Measurements from ENCODE around the gene MRPL14.

MRPL14 gene

GRCh38 chr6:44126320-44127149 lies 717 bp downstream of the MRPL14 start:
- DNase-seq (ENCODE audit: insufficient read length, low spot score) (peak; percentile 51), FAIRE-seq (peak; percentile 64)

DNA sequence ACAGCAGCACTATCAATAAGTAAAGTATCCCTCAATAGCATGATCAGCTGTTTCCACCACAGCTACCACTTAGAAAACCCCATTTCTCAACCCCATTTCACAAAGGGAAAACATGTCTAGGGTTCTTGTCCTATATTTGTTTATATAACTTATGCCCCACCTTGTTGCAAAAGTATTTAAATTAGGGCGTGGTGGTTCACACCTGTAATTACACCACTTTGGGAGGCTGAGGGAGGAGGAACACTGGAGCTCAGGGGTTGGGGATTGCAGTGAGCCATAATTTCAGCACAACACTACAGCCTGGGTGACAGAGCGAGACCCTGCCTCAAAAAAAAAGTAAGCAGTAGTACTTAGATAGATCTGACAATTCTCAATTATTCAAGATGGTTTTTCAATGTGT lies 3.7 kb downstream of the MRPL14 start:
- FAIRE-seq: no peak
- DNase-seq (ENCODE audit: insufficient read length, low spot score): no peak

DNA sequence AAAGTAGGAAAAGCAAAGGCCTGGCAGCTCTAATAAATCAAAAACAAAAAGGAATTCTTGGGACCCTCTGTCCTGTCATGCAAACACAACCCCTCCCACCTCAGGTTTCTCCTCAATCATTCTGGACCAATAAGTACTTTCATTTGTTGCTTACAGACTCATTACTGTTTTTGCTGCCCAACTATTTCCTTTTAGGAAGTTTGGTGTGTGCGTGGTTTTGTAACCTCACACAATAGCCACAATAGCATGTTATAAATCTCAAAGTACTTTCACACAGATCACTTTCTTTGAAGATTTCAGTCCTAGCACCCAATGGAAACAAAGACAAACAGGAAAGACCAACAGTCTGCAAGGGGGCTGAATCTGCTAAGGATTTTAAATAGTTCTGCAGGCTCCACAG lies 4.5 kb downstream of the MRPL14 start:
- FAIRE-seq (no peak), DNase-seq (ENCODE audit: insufficient read length, low spot score) (no peak)

DNA sequence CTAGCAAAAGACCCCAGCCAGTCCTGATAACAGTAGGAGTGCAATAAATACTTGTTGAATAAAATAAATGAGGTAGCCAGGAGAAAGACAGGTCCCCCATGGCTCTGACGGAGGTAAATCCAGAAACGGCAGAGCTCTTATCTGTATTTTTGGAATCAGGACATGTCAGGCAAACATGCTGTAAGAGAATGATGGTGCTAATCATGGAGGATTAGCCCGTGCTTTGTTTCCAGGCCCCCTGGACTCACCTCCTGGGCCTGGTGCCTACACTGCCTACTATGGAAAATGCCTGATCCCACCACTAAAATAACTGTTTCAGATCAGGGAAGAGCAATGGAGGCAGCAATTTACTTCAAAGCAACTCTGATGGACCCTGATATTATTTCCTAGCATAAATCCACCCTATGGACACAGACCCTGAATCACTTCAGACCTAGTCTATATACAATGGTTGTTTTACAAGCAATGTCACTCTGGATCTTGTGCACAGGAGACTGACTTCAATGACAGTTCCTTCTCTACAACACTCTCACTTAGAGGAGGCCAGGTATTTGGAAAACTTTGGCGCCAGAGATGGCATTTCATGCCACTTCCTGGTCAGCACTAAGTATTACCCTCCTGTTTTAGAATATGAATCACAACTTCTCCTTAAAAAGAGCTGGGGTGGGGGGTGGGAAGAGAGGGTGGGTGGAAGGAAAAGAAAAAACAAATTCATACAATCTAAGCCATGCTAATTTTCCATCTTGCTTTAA lies 6.4 kb downstream of the MRPL14 start:
- FAIRE-seq (no peak), DNase-seq (ENCODE audit: insufficient read length, low spot score) (no peak)

GRCh38 chr6:44119704-44120262 lies 7.5 kb downstream of the MRPL14 start:
- FAIRE-seq (no peak), DNase-seq (ENCODE audit: insufficient read length, low spot score) (no peak)

DNA sequence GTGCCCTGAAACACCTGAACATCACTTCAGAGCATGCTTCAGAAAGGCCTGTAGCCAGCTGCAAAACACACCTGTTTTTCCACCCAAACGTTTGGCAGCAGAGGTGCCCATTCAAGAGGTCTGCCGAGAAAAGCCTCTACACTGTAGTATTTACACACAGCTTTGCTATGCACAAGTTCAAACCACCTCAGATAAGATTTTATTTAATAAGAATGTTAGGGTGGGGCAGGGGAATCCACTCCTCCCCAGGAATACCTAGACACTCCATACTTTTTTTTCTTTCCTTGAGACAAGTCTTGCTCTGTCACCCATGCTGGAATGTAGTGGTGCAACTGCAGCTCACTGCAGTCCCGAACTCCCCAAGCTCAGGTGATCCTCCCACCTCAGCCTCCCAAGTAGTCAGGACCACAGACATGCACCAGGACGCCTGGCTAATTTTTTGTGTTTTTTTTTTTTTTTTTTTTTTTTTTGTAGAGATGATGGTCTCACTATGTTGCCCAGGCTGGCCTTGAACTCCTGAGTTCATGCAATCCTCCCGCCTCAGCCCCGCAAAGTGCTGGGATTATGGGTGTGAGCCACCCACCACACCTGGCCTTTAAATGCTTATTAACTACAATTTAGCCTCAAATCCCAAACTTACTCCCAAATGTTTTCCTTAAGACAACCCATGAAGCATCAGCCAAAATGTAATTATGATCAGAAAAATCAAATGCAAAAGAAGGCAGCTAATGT lies 9.7 kb downstream of the MRPL14 start:
- no peak for FAIRE-seq
- no peak for DNase-seq (ENCODE audit: insufficient read length, low spot score)

- FAIRE-seq (no peak), DNase-seq (ENCODE audit: insufficient read length, low spot score) (no peak)
Measured at GRCh38 chr6:44116641-44117382, 10.4 kb downstream of the MRPL14 start.

DNA sequence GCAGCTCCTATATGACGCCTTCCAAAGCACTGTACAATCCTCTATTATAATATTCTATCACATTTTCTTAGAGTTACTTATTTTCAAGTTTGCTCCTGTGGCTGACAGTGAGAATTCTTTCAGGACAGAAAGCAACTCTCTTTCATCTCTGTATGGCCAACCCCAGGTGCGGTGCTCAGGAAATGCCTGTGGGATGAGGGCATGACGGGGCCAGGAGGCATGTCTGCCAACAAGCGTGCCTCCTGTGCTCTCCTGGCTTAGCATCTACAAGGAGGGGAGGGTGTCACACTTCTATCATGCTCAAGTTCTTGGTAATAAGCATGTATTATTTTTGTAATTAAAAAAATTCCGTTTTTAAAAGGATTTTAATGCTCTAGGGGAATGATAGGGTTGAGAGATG lies 11.4 kb downstream of the MRPL14 start:
- FAIRE-seq (no peak), DNase-seq (ENCODE audit: insufficient read length, low spot score) (no peak)

GRCh38 chr6:44113414-44113813 lies 13.8 kb downstream of the MRPL14 start:
- DNase-seq (ENCODE audit: insufficient read length, low spot score): no peak

GRCh38 chr6:44111434-44112417 lies 15.5 kb downstream of the MRPL14 start:
- DNase-seq (ENCODE audit: insufficient read length, low spot score): no peak

More at GRCh38 chr6:44113414-44113813, 13.8 kb downstream of the MRPL14 start:
- FAIRE-seq: no peak

DNA sequence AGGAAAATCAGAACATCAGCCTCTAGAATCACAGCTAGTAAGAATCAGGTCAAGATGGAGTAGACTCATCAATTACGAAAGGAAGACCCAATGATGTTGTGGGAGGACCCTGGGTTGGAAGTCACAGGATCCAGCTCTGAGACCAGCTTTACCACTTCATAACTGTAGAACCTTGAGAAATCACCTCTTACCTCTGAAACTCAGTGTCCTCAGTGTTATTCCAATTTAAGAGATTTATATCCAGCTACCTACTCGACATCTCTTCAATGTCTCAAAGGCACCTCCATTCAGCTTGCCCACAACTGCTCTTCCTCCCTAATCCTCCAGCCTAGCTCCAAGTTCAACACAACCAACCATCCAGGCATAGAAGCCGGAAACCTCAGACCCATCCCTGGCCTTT lies 16.3 kb downstream of the MRPL14 start:
- FAIRE-seq: no peak
- DNase-seq (ENCODE audit: insufficient read length, low spot score): no peak

More at GRCh38 chr6:44111434-44112417, 15.5 kb downstream of the MRPL14 start:
- FAIRE-seq: no peak

- FAIRE-seq: no peak
- no peak for DNase-seq (ENCODE audit: insufficient read length, low spot score)
Measured at GRCh38 chr6:44110005-44110676, 17.1 kb downstream of the MRPL14 start.

DNA sequence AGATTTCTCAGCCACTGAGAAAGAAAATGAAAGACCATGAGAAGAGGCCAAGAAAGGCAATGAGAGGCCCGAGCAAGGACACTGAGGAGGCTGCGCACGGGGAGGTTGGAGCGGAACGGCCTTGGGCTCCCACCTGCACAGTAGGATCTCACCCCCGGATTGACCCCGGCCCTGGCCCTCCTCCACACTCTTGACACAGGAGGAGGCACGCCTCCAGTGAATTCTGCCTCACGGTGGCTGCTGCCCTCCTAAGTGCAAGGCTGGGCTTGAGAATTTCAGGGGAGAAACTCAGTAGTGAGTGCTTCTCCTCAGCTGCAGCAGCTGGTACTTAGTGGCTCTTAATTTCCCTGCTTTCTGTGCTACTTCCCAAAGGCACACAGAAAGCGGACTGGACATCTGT lies 18.0 kb downstream of the MRPL14 start:
- DNase-seq (ENCODE audit: insufficient read length, low spot score) (no peak), FAIRE-seq (no peak)

GRCh38 chr6:44108471-44108870 lies 18.8 kb downstream of the MRPL14 start:
- FAIRE-seq (no peak), DNase-seq (ENCODE audit: insufficient read length, low spot score) (no peak)

- DNase-seq (ENCODE audit: insufficient read length, low spot score) (no peak), FAIRE-seq (no peak)
Measured at GRCh38 chr6:44107017-44107416, 20.2 kb downstream of the MRPL14 start.

- no peak for FAIRE-seq
Measured at GRCh38 chr6:44105993-44106740, 21.1 kb downstream of the MRPL14 start.

GRCh38 chr6:44105146-44105545 lies 22.1 kb downstream of the MRPL14 start:
- no peak for DNase-seq (ENCODE audit: insufficient read length, low spot score)
- FAIRE-seq: no peak

More at GRCh38 chr6:44105993-44106740, 21.1 kb downstream of the MRPL14 start:
- no peak for DNase-seq (ENCODE audit: insufficient read length, low spot score)
